Measurements from ENCODE around the gene MAP7.
A peak's percentile ranks its signal among the peaks of the same experiment; 100 is the strongest.
"Not testable (repeated sequence)": the region's sequence is repeated elsewhere in the genome, so short reads cannot be mapped to it uniquely, and the experiment has no call there.

The MAP7 gene

DNA sequence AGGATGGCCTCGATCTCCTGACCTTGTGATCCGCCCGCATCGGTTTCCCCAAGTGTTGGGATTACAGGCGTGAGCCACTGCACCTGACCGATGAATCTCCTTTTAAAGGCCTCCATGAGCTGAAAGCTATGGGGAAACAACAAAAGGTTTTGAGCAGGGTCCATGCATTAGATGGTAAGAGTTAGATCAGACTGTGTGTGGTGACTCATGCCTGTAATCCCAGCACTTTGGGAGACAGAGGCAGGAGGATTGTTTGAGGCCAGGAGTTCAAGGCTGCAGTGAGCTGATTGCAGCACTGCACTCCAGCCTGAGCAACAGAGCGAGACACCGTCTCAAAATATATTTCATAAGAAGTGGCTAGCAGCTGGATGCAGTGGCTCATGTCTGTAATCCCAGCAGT is 219.6 kb downstream of the MAP7 start:
- no peak for DNase-seq

DNA sequence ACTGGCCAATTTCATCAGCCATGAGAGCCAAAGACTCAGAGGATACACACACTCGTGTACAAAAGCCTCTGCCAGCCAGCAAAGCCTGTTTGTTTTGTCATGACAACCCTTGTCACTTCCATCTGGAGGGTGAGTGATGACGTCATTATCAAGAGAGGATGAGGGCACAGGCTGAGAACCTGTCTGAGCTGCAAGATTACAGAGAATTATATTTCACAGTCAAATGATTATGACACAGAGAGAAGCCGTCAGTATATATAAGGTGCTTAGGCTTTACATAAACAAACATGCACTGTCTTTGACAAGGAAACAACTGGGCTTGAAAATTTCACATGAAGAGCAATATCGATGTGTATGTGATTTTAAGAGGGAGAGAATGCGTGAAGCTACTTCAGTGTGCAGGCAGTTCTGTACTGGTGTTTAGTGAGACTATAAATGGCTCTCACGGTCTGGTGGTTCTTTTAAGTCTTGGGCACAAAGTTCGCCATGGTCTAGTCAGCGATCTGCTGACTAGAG is 224.1 kb downstream of the MAP7 start:
- no peak for DNase-seq

DNA sequence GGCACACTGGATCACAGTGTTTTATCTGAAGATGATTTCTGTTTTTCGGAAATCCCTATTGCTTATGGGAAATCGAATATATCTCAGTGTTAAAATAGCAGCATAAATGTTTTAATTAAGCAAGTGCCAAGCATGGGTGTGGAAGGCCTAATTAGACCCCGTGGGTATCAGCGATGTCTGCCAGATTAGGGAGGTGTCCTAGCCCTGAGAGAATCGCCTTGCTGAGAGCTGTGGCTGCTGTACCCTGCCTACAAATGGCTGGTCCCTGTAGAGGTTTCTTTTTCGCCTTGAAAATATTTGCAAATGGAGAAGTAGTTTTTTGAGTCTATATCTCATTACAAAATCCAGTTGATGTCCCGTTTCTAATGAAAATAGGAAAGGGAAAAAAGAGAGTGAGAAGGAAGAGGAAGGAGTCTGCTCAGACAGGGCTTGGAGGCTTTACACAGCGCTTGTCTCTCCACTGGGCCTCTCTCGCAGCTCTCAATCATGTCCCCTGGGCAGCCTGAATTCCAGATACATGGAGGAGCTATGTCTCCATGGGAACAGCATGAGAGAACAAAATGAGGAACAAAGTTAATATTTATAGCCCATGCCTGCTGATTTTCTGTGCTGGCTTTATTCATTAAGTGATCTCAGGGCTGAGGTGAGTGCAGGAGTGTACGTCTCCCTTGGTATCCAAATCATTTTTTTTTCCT is 225.4 kb downstream of the MAP7 start:
- no peak for DNase-seq

- no peak for DNase-seq
Measured at GRCh38 chr6:136323431-136324112, 226.7 kb downstream of the MAP7 start.

DNA sequence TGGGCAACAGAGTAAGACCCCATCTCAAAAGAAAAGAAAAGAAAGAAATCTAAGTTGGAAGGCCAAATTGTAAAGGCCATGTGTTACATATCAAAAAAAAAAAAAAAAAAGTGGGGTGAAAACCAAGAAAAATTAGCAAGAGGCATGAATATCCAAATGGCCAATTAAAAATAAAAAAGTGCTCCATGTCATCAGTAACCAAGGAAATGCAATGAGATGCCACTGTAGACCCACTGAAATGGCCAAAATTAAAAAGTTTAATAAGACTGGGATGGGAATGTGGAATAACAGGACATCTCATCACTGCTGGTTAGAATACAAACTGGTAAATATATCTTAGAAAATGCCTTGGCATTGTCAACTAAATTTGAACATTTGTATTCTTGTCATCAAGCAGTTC is 230.5 kb downstream of the MAP7 start:
- no peak for DNase-seq

GRCh38 chr6:136318676-136319075 is 231.5 kb downstream of the MAP7 start:
- no peak for DNase-seq

DNA sequence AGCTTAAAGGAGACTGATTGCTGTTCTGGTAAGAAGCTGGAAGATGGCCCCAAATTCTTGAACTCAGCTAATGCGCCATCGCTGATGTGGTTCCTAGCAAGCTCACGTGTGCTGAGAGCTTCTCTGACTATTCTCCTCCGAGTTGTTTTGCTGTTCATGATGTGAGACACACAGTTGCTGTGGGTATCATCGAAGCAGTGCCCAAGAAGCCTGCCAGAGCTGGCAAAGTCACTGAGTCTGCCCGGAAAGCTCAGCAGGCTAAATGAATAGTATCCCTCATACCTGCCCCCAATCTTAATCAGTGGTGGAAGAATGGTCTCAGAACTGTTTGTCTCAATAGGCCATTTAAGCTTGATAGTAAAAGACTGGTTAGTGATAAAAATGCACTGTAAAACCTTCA is 232.3 kb downstream of the MAP7 start:
- DNase-seq = no peak

- peak; percentile 69 for DNase-seq
Measured at GRCh38 chr6:136317021-136317694, 233.1 kb downstream of the MAP7 start.

- no peak for DNase-seq
Measured at GRCh38 chr6:136315594-136315993, 234.6 kb downstream of the MAP7 start.

DNA sequence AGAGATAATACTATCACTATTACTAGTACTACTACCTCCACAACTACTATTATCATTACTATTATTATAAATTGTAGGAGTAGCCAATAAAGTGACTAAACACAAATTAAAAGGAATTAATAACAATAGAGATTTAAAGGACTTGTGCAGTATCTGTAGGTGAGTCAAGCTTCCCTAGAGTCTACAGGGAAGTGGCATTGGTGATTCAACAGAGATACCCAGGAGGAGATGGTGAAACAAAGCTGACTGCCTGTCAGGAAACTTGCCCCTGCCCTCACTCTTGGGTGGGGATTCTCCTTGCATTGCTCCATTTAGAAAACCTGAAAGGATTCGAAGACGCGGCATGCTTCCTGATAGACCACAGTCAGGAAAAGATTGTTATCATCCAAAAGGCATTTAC is 237.2 kb downstream of the MAP7 start:
- no peak for DNase-seq

GRCh38 chr6:136309729-136310311 is 240.4 kb downstream of the MAP7 start:
- DNase-seq = no peak

- DNase-seq = no peak
Measured at GRCh38 chr6:136309171-136309570, 241.1 kb downstream of the MAP7 start.

- not testable (repeated sequence) for DNase-seq
Measured at GRCh38 chr6:136308469-136308868, 241.8 kb downstream of the MAP7 start.

DNA sequence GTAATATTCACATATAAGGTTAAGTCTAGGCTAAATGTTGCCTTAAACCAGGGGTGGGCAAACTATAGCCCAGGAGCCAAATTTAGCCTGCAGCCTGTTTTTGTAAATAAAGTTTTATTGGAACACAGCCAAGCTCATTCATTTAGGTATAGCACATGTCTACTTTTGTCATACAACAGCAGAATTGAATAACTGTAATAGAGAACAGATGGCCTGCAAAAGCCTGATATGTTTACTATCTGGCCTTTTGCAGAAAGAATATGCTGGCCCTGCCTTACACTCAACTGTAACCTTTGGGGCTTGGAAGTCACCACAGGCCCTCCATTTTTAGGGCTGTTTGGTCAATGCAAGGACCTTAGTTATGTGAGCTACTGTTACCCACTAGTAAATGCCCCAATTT is 242.9 kb downstream of the MAP7 start:
- DNase-seq = no peak

DNA sequence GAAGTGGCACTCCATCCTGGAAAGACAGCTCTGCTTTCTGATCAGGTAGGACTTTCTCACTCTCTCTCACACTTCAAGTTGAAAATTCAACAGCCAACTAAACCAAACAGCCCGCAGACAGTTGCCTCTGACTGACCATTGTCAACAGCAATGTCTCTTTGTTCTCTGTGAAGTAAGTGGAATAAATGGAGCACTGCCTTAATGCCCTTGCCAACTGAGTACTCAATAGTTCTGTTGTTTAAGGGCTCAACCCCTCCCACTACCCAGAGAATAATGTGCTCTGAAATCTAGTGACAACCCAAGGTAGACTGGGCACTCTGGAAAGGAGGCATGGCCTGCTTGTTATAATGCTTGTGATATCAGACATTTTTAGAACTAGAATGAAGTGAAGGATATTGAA is 243.8 kb downstream of the MAP7 start:
- DNase-seq = no peak

DNA sequence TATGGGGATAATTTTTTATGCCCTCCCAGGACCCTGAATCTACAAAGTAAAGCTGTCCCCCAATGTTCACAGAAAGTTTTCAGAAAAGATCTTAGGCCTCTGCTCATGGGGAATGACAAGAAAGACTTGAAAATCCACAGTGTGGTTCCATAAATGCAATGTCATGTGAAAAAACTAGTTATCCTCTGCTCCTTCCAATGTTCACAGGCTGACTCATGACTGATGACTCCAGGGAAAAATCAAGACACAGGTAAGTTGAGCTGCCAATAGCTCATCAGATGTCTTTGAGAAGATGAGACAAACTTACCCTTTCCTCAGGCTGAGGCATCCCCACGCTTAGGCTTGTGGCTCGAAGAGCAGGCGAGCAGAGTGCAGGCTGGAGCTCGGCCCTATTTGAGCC is 245.8 kb downstream of the MAP7 start:
- no peak for DNase-seq

- no peak for DNase-seq
Measured at GRCh38 chr6:136303516-136303915, 246.7 kb downstream of the MAP7 start.

GRCh38 chr6:136294621-136295020 is 255.6 kb downstream of the MAP7 start:
- DNase-seq = no peak
